B cell (primary cell): ENCODE data around the gene EFNB2.

Source experiments
- EZH2 ChIP-seq: IDR thresholded peaks from 2 replicates; pipeline ENCODE4 v1.6.1; 2012; ENCODE audit warnings: borderline replicate concordance, low read depth, mild to moderate bottlenecking, moderate library complexity, low read length; ENCODE audit not compliant: insufficient read depth, poor library complexity, severe bottlenecking
- TF ChIP-seq, protein P1 (sequence below): fragments of 200-600 bp; IDR thresholded peaks from one replicate; pipeline ENCODE4 v1.8.0; 2022; ENCODE audit warnings: antibody characterized with exemption, mild to moderate bottlenecking

DNA sequence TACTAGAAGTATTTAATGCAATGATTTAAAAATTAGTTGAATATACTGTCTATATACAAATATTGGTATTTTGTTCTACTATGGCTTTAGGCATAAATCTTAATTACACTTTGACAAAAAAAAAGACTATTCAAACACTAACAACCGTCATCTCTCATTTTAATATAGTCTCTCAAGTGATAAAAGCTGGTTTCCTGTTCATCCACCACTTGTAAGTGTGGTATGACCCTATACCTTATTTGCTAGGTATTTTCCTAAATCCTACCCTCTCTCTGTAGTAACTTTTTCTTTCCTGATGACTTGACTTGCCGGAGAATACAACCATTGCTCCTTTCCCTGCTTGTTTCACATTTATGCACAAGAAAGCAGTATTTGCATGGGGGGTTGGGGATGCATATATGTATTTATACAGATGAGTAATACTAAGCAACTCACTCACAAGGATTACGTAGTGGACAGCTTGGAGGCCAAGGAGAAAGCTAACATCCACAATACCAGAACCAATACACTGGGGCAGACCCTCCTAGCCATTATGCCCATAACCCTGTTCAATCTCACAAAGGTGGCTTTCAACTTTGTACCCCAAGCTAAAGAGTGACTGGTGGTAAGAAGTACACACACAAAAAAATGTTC lies 12.7 kb upstream of the EFNB2 start:
- TF ChIP-seq, protein P1, sequence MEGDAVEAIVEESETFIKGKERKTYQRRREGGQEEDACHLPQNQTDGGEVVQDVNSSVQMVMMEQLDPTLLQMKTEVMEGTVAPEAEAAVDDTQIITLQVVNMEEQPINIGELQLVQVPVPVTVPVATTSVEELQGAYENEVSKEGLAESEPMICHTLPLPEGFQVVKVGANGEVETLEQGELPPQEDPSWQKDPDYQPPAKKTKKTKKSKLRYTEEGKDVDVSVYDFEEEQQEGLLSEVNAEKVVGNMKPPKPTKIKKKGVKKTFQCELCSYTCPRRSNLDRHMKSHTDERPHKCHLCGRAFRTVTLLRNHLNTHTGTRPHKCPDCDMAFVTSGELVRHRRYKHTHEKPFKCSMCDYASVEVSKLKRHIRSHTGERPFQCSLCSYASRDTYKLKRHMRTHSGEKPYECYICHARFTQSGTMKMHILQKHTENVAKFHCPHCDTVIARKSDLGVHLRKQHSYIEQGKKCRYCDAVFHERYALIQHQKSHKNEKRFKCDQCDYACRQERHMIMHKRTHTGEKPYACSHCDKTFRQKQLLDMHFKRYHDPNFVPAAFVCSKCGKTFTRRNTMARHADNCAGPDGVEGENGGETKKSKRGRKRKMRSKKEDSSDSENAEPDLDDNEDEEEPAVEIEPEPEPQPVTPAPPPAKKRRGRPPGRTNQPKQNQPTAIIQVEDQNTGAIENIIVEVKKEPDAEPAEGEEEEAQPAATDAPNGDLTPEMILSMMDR = no peak
- TF ChIP-seq EZH2 = no peak
